Measurements from ENCODE around the gene JARID2. TPM values are rescaled to one million over a fixed set of nuclear protein-coding genes. Genes with fewer than 3 reads are reported as not detected.

Gene JARID2
- total and polyA plus RNA-seq, 9 of the 15 experiments (the other 6 are each of a cell fraction or from before 2014, with no cell fraction given): 5.0 to 29.0 (median 15.6) TPM

DNA sequence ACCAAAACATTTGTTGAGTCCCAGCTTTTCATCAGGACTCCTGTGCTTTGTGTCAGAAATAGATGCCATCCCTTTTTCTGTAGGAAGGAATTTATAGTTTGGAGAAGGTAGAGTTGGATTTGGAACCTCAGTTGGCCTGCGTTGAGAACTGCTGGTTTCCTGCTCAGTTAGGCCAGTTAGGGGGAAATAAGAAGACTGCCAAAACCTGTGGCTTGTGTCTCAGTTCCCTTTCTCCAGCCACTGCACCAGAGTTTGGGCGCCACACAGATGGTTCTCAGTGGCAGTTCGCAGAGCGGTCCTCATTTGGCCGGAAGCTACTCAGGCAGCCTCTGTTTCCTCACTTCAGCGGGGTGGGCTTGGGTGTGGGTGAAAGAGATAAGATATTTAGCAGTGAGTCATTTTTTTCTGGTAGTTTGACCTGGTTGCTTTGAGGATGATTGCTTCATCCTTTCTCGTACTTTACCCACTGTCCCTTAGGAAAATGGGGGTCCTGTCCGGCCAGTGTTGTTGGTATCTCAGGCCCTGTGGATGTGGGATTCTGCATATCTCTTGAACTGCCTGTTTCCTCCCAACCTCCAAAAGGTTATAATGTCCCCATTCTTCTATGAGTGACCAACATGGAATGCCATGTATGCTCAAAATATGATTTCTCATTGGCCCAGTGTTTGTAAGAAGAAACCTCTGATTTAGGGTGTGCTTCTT lies 53.7 kb downstream of the JARID2 start (continued):
- TF ChIP-seq HEY1 (CRISPR knock-in tag; IDR thresholded peaks at IDR 0.05; ENCODE audit: borderline replicate concordance) (no peak), ZNF41 (CRISPR knock-in tag; conservative IDR thresholded peaks at IDR 0.05) (0 out of 2 replicates have a peak, but pooled peaks have one; percentile 4), PHB2 (IDR thresholded peaks at IDR 0.05; ENCODE audit: low read depth) (peak; percentile 69; the same call in 1 of the 2 replicates), CHCHD3 (CRISPR knock-in tag; IDR thresholded peaks at IDR 0.05) (no peak), MYNN (IDR thresholded peaks at IDR 0.05) (peak; percentile 90), MYNN (CRISPR knock-in tag; IDR thresholded peaks at IDR 0.05) (no peak), HDAC8 (tag; IDR thresholded peaks at IDR 0.05) (no peak), ZC3H11A (IDR thresholded peaks at IDR 0.05; ENCODE audit: low read depth, low read length) (no peak), ZNF324 (CRISPR knock-in tag; IDR thresholded peaks at IDR 0.05) (no peak), HMG20B (CRISPR knock-in tag; IDR thresholded peaks at IDR 0.05) (no peak), LARP7 (IDR thresholded peaks at IDR 0.05) (peak; percentile 12; the same call in 1 of the 2 replicates), KHSRP (IDR thresholded peaks at IDR 0.05) (peak; percentile 63; the same call in 1 of the 2 replicates), KLF16 (IDR thresholded peaks at IDR 0.05) (peak; percentile 81), RBM17 (IDR thresholded peaks at IDR 0.05; ENCODE audit: borderline replicate concordance, low read depth, low read length) (no peak), ZNF561 (CRISPR knock-in tag; conservative IDR thresholded peaks at IDR 0.05) (no peak), CBX5 (IDR thresholded peaks at IDR 0.05; ENCODE audit: borderline replicate concordance, low read depth) (no peak), ILF3 (IDR thresholded peaks at IDR 0.05; ENCODE audit: borderline replicate concordance) (no peak), CCAR2 (IDR thresholded peaks at IDR 0.05; ENCODE audit: low read depth, low read length) (no peak), OTX1 (CRISPR knock-in tag; IDR thresholded peaks at IDR 0.05) (peak; percentile 79; the same call in 1 of the 2 replicates), ADNP (tag; IDR thresholded peaks at IDR 0.05) (no peak; the same call in 1 of the 2 replicates), SREBF2 (CRISPR knock-in tag; IDR thresholded peaks at IDR 0.05) (no peak), KAT8 (IDR thresholded peaks at IDR 0.05; ENCODE audit: low read depth) (no peak), ZNF436 (CRISPR knock-in tag; IDR thresholded peaks at IDR 0.05) (no peak), ZNF311 (CRISPR knock-in tag; IDR thresholded peaks at IDR 0.05) (peak; percentile 72; the same call in 1 of the 2 replicates), KAT2B (IDR thresholded peaks at IDR 0.05; ENCODE audit: low read depth, low read length) (no peak)
- TF ChIP-seq, protein P1, sequence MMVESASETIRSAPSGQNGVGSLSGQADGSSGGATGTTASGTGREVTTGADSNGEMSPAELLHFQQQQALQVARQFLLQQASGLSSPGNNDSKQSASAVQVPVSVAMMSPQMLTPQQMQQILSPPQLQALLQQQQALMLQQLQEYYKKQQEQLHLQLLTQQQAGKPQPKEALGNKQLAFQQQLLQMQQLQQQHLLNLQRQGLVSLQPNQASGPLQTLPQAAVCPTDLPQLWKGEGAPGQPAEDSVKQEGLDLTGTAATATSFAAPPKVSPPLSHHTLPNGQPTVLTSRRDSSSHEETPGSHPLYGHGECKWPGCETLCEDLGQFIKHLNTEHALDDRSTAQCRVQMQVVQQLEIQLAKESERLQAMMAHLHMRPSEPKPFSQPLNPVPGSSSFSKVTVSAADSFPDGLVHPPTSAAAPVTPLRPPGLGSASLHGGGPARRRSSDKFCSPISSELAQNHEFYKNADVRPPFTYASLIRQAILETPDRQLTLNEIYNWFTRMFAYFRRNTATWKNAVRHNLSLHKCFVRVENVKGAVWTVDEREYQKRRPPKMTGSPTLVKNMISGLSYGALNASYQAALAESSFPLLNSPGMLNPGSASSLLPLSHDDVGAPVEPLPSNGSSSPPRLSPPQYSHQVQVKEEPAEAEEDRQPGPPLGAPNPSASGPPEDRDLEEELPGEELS (CRISPR knock-in tag; IDR thresholded peaks at IDR 0.05; ENCODE audit: borderline replicate concordance): no peak
- TF ChIP-seq, protein P2, sequence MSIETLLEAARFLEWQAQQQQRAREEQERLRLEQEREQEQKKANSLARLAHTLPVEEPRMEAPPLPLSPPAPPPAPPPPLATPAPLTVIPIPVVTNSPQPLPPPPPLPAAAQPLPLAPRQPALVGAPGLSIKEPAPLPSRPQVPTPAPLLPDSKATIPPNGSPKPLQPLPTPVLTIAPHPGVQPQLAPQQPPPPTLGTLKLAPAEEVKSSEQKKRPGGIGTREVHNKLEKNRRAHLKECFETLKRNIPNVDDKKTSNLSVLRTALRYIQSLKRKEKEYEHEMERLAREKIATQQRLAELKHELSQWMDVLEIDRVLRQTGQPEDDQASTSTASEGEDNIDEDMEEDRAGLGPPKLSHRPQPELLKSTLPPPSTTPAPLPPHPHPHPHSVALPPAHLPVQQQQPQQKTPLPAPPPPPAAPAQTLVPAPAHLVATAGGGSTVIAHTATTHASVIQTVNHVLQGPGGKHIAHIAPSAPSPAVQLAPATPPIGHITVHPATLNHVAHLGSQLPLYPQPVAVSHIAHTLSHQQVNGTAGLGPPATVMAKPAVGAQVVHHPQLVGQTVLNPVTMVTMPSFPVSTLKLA (conservative IDR thresholded peaks at IDR 0.05): peak in 1 of 2 experiments; percentile 71; a peak in 2 of 4 replicates
- TF ChIP-seq, protein P3, sequence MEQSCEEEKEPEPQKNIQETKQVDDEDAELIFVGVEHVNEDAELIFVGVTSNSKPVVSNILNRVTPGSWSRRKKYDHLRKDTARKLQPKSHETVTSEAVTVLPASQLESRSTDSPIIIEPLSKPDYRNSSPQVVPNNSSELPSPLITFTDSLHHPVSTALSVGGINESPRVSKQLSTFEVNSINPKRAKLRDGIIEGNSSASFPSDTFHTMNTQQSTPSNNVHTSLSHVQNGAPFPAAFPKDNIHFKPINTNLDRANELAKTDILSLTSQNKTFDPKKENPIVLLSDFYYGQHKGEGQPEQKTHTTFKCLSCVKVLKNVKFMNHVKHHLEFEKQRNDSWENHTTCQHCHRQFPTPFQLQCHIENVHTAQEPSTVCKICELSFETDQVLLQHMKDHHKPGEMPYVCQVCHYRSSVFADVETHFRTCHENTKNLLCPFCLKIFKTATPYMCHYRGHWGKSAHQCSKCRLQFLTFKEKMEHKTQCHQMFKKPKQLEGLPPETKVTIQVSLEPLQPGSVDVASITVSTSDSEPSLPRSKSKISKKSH (CRISPR knock-in tag; IDR thresholded peaks at IDR 0.05): no peak

All from K562 (cell line).